ENCODE measurements around the gene ANGPTL1. TPM values are rescaled to one million over a fixed set of nuclear protein-coding genes. Genes with fewer than 3 reads are reported as not detected.

The ANGPTL1 gene
- polyA plus RNA-seq, 1 donor from 2014 or later, result not detected

GRCh38 chr1:178899402-178899801 is 28.5 kb upstream of the ANGPTL1 start:
- Histone ChIP-seq H4K20me1 (ENCODE audit: insufficient read depth) (no peaks in the 10 kb centered on the region), H3K9me2 (ENCODE audit: insufficient read depth, low read length) (no peaks in the 10 kb centered on the region), H2AFZ (ENCODE audit: low read depth, low read length) (no peak overlapping the region)

GRCh38 chr1:178898401-178898800 is 27.5 kb upstream of the ANGPTL1 start:
- Histone ChIP-seq H4K20me1 (ENCODE audit: insufficient read depth) (no peaks in the 10 kb centered on the region), H3K9ac (ENCODE audit: low read length) (no peak overlapping the region), H3K79me2 (replicated peaks; ENCODE audit: insufficient read depth, low read length) (no peaks in the 10 kb centered on the region), H3K9me2 (ENCODE audit: insufficient read depth, low read length) (no peaks in the 10 kb centered on the region), H3K36me3 (ENCODE audit: insufficient read depth, low read length) (no peaks in the 10 kb centered on the region), H3F3A (ENCODE audit: insufficient read depth, low read length, poor library complexity, severe bottlenecking) (no peaks in the 10 kb centered on the region), H2AFZ (ENCODE audit: low read depth, low read length) (no peak overlapping the region), H3K4me3 (ENCODE audit: low read length) (no peak overlapping the region), H3K27ac (ENCODE audit: low read length) (no peak overlapping the region), H3K9me3 (ENCODE audit: low read length) (no peaks in the 10 kb centered on the region), H3K4me2 (ENCODE audit: low read length) (no peak overlapping the region), H3K27me3 (ENCODE audit: insufficient read depth, low read depth, low read length) (no peaks in the 10 kb centered on the region)
- no peak for TF ChIP-seq SMC3 (conservative IDR thresholded peaks at IDR 0.05; ENCODE audit: poor library complexity)
- TF ChIP-seq REST (IDR thresholded peaks at IDR 0.05; ENCODE audit: borderline replicate concordance), result no peak
- no peak for TF ChIP-seq POLR2AphosphoS5 (IDR thresholded peaks at IDR 0.05)
- TF ChIP-seq EZH2 (IDR thresholded peaks at IDR 0.05; ENCODE audit: borderline replicate concordance, insufficient read depth, low read length, poor library complexity, severe bottlenecking), result no peak
- no peak for TF ChIP-seq EP300 (conservative IDR thresholded peaks at IDR 0.05; ENCODE audit: poor library complexity, severe bottlenecking)
- TF ChIP-seq, protein P1, sequence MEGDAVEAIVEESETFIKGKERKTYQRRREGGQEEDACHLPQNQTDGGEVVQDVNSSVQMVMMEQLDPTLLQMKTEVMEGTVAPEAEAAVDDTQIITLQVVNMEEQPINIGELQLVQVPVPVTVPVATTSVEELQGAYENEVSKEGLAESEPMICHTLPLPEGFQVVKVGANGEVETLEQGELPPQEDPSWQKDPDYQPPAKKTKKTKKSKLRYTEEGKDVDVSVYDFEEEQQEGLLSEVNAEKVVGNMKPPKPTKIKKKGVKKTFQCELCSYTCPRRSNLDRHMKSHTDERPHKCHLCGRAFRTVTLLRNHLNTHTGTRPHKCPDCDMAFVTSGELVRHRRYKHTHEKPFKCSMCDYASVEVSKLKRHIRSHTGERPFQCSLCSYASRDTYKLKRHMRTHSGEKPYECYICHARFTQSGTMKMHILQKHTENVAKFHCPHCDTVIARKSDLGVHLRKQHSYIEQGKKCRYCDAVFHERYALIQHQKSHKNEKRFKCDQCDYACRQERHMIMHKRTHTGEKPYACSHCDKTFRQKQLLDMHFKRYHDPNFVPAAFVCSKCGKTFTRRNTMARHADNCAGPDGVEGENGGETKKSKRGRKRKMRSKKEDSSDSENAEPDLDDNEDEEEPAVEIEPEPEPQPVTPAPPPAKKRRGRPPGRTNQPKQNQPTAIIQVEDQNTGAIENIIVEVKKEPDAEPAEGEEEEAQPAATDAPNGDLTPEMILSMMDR (IDR thresholded peaks at IDR 0.05; ENCODE audit: poor library complexity, severe bottlenecking), result no peak
- TF ChIP-seq TAF1 (IDR thresholded peaks at IDR 0.05; ENCODE audit: low read depth), result no peak
- no peak for TF ChIP-seq MXI1 (conservative IDR thresholded peaks at IDR 0.05; ENCODE audit: poor library complexity, severe bottlenecking)
- no peak for TF ChIP-seq RAD21 (conservative IDR thresholded peaks at IDR 0.05)

More at GRCh38 chr1:178899402-178899801, 28.5 kb upstream of the ANGPTL1 start:
- H3K79me2 ChIP-seq (replicated peaks; ENCODE audit: insufficient read depth, low read length), result no peaks in the 10 kb centered on the region
- no peak overlapping the region for H3K4me2 ChIP-seq (ENCODE audit: low read length)
- no peak overlapping the region for H3K4me3 ChIP-seq (ENCODE audit: low read length)
- H3F3A ChIP-seq (ENCODE audit: insufficient read depth, low read length, poor library complexity, severe bottlenecking), result no peaks in the 10 kb centered on the region
- no peak overlapping the region for H3K27ac ChIP-seq (ENCODE audit: low read length)
- H3K9ac ChIP-seq (ENCODE audit: low read length), result no peak overlapping the region
- no peaks in the 10 kb centered on the region for H3K27me3 ChIP-seq (ENCODE audit: insufficient read depth, low read depth, low read length)
- H3K36me3 ChIP-seq (ENCODE audit: insufficient read depth, low read length), result no peaks in the 10 kb centered on the region
- TF ChIP-seq POLR2AphosphoS5 (IDR thresholded peaks at IDR 0.05) (no peak), EZH2 (IDR thresholded peaks at IDR 0.05; ENCODE audit: borderline replicate concordance, insufficient read depth, low read length, poor library complexity, severe bottlenecking) (no peak), RAD21 (conservative IDR thresholded peaks at IDR 0.05) (no peak), MXI1 (conservative IDR thresholded peaks at IDR 0.05; ENCODE audit: poor library complexity, severe bottlenecking) (no peak), EP300 (conservative IDR thresholded peaks at IDR 0.05; ENCODE audit: poor library complexity, severe bottlenecking) (no peak), REST (IDR thresholded peaks at IDR 0.05; ENCODE audit: borderline replicate concordance) (no peak), SMC3 (conservative IDR thresholded peaks at IDR 0.05; ENCODE audit: poor library complexity) (no peak)
- TF ChIP-seq, protein P1 (IDR thresholded peaks at IDR 0.05; ENCODE audit: poor library complexity, severe bottlenecking), result no peak
- no peaks in the 10 kb centered on the region for H3K9me3 ChIP-seq (ENCODE audit: low read length)

Measured in neural cell (in vitro differentiated cells).